Breast epithelium (tissue), 4 donors: ENCODE results near the gene MYL7. TPM values are rescaled to one million over a fixed set of nuclear protein-coding genes. Genes with fewer than 3 reads are reported as not detected.

Experiments
- DNase-seq, 2 donors: peaks; one replicate each; pipeline ENCODE4 v3.0.0-alpha.2; 2019; ENCODE audit warnings: low spot score in 2 of 2
- H3K27ac ChIP-seq, 2 donors: fragments of 200-600 bp; sonication (generic) in 1 of 2; one replicate each; pipeline ENCODE4 v1.5.1; 2016 to 2019; ENCODE audit warnings: mild to moderate bottlenecking in 1 of 2
- H3K27me3 ChIP-seq, 2 donors: fragments of 200-600 bp; sonication (generic) in 1 of 2; one replicate each; pipeline versions ENCODE4 v1.5.1 to v1.6.0; 2017 to 2019; ENCODE audit warnings: control low read depth in 1 of 2, mild to moderate bottlenecking in 1 of 2
- H3K36me3 ChIP-seq: fragments of 200-600 bp; one replicate; pipeline ENCODE4 v1.5.1; 2019
- H3K4me1 ChIP-seq, 2 donors: fragments of 200-600 bp; sonication (generic); one replicate each; pipeline ENCODE4 v1.5.1; 2016 to 2019; ENCODE audit warnings: control low read depth in 1 of 2
- H3K4me3 ChIP-seq, 3 donors: fragments of 200-600 bp; sonication (generic); 1 replicate in 2 of 3; 2 replicates in 1 of 3; pipeline ENCODE4 v1.5.1; 2016 to 2019; ENCODE audit warnings: mild to moderate bottlenecking in 3 of 3, moderate library complexity in 2 of 3
- H3K9me3 ChIP-seq, 2 donors: fragments of 200-600 bp; sonication (generic) in 1 of 2; one replicate each; pipeline ENCODE4 v1.5.1; 2016 to 2019; ENCODE audit warnings: control low read depth in 1 of 2
- POLR2A ChIP-seq: fragments of 450-650 bp; IDR thresholded peaks from one replicate; pipeline ENCODE4 v1.6.1; 2016; ENCODE audit warnings: antibody characterized with exemption, mild to moderate bottlenecking, moderate library complexity
- POLR2AphosphoS5 ChIP-seq, 3 donors: sonication (generic); formaldehyde crosslinking; IDR thresholded peaks; one replicate each; pipeline ENCODE4 v1.6.1; 2017; ENCODE audit warnings: antibody characterized with exemption in 3 of 3
- intact Hi-C: fragments of 100-400 bp; cut with DNase I; formaldehyde crosslinking; loops from one replicate; pipeline ENCODE4 v1.15.1; 2023; ENCODE audit warnings: low total_unique reads
- total RNA-seq, 3 donors: library from RNA; depleted of rRNA; stranded (reverse); fragments of >200 nt; gene quantifications; one replicate each; pipeline ENCODE4 v1.1.0, GENCODE V29; 2016
- TF ChIP-seq, protein P1 (sequence below), 3 donors: fragments of 450-650 bp; IDR thresholded peaks; one replicate each; pipeline ENCODE4 v1.5.1; 2016 to 2017; ENCODE audit warnings: antibody characterized with exemption in 3 of 3, mild to moderate bottlenecking in 3 of 3, moderate library complexity in 3 of 3

Gene MYL7
- total RNA-seq, 3 donors from 2014 or later: 0.73 TPM; not detected in 2

DNA sequence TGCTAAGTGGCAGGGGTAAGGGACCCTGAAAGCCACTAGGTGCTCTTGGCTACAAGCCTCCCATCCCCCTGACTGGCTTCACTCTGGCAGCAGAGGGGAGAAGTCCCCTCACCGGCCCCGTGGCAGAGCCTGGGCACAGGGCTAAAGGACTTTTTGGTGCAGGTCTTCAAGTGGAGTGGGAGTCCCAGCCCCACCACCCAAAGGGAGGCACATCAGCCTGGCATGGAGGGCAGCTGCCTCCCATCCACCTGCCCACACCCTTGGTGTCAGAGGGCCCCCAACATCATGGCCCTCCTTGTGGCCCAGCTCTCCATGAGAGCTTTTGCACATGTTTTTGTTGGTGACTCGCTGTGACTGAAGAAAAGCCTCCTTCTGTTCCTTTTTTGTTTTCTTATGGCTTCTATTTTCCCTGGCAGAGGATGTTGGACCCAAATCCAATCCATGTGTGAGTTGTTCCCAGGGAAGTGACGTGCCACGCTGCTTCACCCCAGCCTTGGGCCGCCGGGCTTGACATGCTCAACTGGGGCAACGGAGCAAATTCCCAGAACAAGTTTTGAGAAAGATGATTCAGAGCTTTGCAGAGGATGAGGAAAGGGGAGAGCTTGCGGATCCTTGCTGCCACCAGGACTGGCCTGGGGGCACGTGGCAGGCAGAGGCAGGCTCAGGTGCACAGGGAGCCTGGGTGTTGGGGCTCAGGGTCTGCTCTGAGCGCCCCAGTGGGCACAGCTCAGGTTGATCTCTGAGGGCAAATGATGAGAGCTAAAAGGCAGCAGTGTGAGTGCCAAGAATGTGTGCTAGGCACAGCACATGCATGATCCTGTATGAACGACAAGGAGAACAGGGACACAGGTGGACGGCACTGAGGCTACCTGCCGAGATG, 38.9 kb downstream of the MYL7 start:
- Histone ChIP-seq H3K27me3 (no peaks in the 10 kb centered on the region), H3K4me1 (peaks cover 0 to 2% of the 10 kb centered on the region in 2 donors), H3K27ac (peak overlapping the region; percentile 46 to 98), H3K4me3 (no peak overlapping the region), H3K36me3 (no peaks in the 10 kb centered on the region), H3K9me3 (no peaks in the 10 kb centered on the region)
- DNase-seq: no peak
- TF ChIP-seq POLR2AphosphoS5 (IDR thresholded peaks at IDR 0.05) (peak in 1 of 3 donors; percentile 22), POLR2A (no peak)
- TF ChIP-seq, protein P1, sequence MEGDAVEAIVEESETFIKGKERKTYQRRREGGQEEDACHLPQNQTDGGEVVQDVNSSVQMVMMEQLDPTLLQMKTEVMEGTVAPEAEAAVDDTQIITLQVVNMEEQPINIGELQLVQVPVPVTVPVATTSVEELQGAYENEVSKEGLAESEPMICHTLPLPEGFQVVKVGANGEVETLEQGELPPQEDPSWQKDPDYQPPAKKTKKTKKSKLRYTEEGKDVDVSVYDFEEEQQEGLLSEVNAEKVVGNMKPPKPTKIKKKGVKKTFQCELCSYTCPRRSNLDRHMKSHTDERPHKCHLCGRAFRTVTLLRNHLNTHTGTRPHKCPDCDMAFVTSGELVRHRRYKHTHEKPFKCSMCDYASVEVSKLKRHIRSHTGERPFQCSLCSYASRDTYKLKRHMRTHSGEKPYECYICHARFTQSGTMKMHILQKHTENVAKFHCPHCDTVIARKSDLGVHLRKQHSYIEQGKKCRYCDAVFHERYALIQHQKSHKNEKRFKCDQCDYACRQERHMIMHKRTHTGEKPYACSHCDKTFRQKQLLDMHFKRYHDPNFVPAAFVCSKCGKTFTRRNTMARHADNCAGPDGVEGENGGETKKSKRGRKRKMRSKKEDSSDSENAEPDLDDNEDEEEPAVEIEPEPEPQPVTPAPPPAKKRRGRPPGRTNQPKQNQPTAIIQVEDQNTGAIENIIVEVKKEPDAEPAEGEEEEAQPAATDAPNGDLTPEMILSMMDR (IDR thresholded peaks at IDR 0.05): no peak
- intact Hi-C loops: no loop called here

DNA sequence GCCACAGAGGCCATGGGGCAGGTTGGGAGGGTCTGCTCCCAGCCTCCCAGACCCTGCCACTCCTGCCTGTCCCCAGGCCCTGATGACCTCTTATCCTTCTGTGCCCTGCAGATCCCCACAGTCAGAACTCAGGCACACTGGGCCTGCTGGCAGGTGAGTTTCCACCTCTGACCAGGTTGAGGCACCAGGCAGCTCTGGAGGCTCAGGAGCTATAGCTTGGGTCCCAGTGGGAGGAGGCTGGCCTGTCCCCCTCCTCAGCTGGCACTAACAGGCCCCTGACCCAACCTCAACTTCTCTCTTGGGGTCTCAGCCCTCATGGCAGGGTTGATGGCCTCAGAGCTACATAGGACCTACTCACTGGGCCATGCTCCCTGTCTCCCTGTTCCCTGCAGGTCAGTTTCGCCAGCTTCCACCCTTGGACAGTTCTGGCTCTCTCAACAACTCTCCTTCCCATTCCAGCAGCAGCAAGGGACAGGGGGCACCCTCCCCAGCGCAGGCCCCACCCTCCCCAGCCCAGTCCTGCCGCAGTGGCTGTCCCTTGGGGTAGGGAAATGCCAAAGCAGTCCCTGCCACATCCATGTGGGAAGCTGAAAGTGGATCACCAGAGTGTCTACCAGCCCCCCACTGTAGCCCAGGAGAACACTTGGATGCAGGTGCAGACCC, 39.7 kb downstream of the MYL7 start:
- Histone ChIP-seq H3K9me3 (no peaks in the 10 kb centered on the region), H3K27me3 (no peaks in the 10 kb centered on the region), H3K36me3 (no peaks in the 10 kb centered on the region), H3K4me1 (peaks cover 0 to 2% of the 10 kb centered on the region in 2 donors), H3K4me3 (no peak overlapping the region), H3K27ac (peak overlapping the region; percentile 26 to 92)
- DNase-seq: no peak
- intact Hi-C loops: no loop called here
- TF ChIP-seq POLR2AphosphoS5 (IDR thresholded peaks at IDR 0.05) (no peak), POLR2A (no peak)
- TF ChIP-seq, protein P1 (IDR thresholded peaks at IDR 0.05): no peak

DNA sequence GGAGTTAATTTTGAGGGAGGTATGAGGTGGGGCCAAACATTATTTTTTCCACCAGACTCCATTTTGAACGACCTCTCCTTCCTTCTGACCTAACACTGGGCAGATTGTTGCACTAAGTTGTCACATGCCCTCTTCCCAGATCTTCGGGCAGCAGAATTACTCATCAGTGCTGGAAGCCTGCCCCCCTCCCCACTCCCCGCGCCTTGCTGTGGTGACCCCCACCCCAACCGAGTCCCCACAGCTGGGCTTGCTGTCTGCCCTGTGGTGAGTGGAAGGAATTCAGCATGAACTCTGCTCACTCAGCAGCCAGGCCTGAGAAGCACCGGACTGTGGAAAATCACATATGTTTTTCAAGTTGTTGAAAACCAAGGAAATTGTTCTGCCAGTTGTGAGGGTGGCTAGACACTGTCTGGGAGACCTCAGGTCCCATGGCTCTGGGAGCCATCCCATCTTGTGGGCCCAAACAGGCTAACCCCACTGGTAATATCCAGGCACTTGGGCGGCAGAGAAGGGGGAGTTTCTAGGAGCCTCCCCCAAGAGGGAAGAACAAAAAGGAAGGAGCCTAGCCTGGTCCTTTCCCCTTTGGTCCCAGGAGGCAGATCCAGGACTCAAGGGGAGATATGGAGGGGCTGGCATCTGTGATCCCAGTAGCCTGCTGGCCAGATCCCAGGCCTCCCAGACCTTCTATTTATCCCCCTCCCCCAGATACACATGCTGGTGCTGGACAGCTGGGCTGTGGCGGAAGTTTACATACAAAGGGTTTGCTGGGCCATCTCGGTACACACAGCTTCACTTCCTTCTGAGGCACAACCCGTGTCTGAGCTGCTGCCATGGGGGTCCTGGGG, 40.5 kb downstream of the MYL7 start:
- no peak overlapping the region for H3K4me3 ChIP-seq
- H3K9me3 ChIP-seq: no peaks in the 10 kb centered on the region
- TF ChIP-seq, protein P1 (IDR thresholded peaks at IDR 0.05): no peak
- TF ChIP-seq POLR2AphosphoS5 (IDR thresholded peaks at IDR 0.05) (no peak), POLR2A (no peak)
- H3K36me3 ChIP-seq: no peaks in the 10 kb centered on the region
- no peaks in the 10 kb centered on the region for H3K27me3 ChIP-seq
- peak overlapping the region; percentile 26 to 92 for H3K27ac ChIP-seq
- no peaks in the 10 kb centered on the region for H3K4me1 ChIP-seq
- intact Hi-C loops: no loop called here
- DNase-seq: no peak

DNA sequence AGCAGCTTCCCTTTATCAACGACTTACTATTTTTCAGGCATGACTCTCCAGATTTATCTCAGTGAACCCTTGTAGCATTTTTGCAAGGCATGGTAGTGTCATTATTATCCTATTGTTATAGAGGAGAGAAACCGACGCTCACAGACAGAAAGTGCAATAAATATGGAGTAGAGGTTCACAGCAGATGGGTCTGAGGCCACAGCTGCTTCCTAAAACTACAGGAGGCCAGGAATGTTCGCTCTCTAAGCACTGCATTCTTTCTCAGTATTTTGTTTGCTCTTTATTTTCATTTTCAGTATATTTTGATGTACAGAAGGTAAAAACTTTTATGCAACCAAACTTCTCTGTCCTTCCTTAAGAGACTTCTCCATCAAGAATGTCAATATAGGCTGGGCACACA, 41.5 kb downstream of the MYL7 start:
- Histone ChIP-seq H3K4me1 (no peaks in the 10 kb centered on the region), H3K36me3 (no peaks in the 10 kb centered on the region), H3K27ac (no peak overlapping the region), H3K9me3 (no peaks in the 10 kb centered on the region), H3K27me3 (no peaks in the 10 kb centered on the region), H3K4me3 (no peak overlapping the region)
- DNase-seq: no peak
- intact Hi-C loops: no loop called here
- TF ChIP-seq, protein P1 (IDR thresholded peaks at IDR 0.05): no peak
- TF ChIP-seq POLR2A (no peak), POLR2AphosphoS5 (IDR thresholded peaks at IDR 0.05) (no peak)
